ENCODE results near the gene KCNJ9.

GRCh38 chr1:160074865-160075264 lies 6.5 kb upstream of the KCNJ9 start:
- TF ChIP-seq POLR2AphosphoS5 (IDR thresholded peaks at IDR 0.05; ENCODE audit: insufficient read depth, low read depth, low read length) (no peak), MAX (IDR thresholded peaks at IDR 0.05; ENCODE audit: insufficient read depth, insufficient read length) (no peak), CTCF (IDR thresholded peaks at IDR 0.05; ENCODE audit: extremely low read depth in 1 of 2, insufficient read depth in 1 of 2, low read depth in 1 of 2, low read length in 2 of 2) (no peak), EZH2 (IDR thresholded peaks at IDR 0.05; ENCODE audit: borderline replicate concordance, low read depth, low read length, severe bottlenecking) (no peak), JUN (IDR thresholded peaks at IDR 0.05; ENCODE audit: borderline replicate concordance, insufficient read depth, insufficient read length, low read depth) (no peak), POLR2A (IDR thresholded peaks at IDR 0.05; ENCODE audit: low read depth, low read length) (no peak)
